Keratinocyte (primary cell): Measurements from ENCODE around the gene ZNF260. TPM values are rescaled to one million over a fixed set of nuclear protein-coding genes. Genes with fewer than 3 reads are reported as not detected.
A peak's percentile ranks its signal among the peaks of the same experiment; 100 is the strongest.

Experiments used
- DNase-seq: peaks from one replicate; pipeline ENCODE4 v3.0.0-alpha.2; 2011; ENCODE audit warnings: low read depth, missing footprints, low spot score
- FAIRE-seq: peaks from 2 replicates; lab custom pipeline; 2011; peaks lifted over from hg19 to GRCh38; lab: Jason Lieb, UNC
- H2AFZ ChIP-seq: 2 replicates; pipeline ENCODE4 v1.6.0; 2012; ENCODE audit warnings: low read length, control low read depth, inconsistent platforms; ENCODE audit not compliant: control insufficient read depth
- H3K27ac ChIP-seq: 2 replicates; pipeline ENCODE4 v1.5.1; 2011; ENCODE audit warnings: low read length; ENCODE audit not compliant: control insufficient read depth, insufficient read depth
- H3K27me3 ChIP-seq: 3 replicates; pipeline ENCODE4 v1.6.0; 2011; ENCODE audit warnings: low read length; ENCODE audit not compliant: control insufficient read depth, insufficient read depth; ENCODE audit errors: extremely low read depth
- H3K36me3 ChIP-seq, 2 experiments: 2 replicates in 1 of 2; 3 replicates in 1 of 2; pipeline ENCODE4 v1.5.1; 2011; ENCODE audit warnings: low read length in 2 of 2, mild to moderate bottlenecking in 1 of 2; ENCODE audit not compliant: control insufficient read depth in 2 of 2, insufficient read depth in 2 of 2; ENCODE audit errors: extremely low read depth in 1 of 2
- H3K4me1 ChIP-seq: 3 replicates; pipeline ENCODE4 v1.5.1; 2011; ENCODE audit warnings: low read length; ENCODE audit not compliant: control insufficient read depth, insufficient read depth; ENCODE audit errors: extremely low read depth
- H3K4me2 ChIP-seq: 3 replicates; pipeline ENCODE4 v1.6.0; 2011; ENCODE audit warnings: low read depth, low read length; ENCODE audit not compliant: control insufficient read depth, insufficient read depth; ENCODE audit errors: extremely low read depth
- H3K4me3 ChIP-seq, 3 experiments: fragments of 200-600 bp in 1 of 3; sonication (generic) in 1 of 3; 2 replicates in 2 of 3; 3 replicates in 1 of 3; pipeline ENCODE4 v1.5.1; 2011 to 2016; ENCODE audit warnings: low read length in 3 of 3, mild to moderate bottlenecking in 3 of 3, control low read depth in 2 of 3, inconsistent platforms in 1 of 3, low read depth in 1 of 3, mixed read lengths in 1 of 3, mixed run types in 1 of 3, moderate library complexity in 1 of 3; ENCODE audit not compliant: control insufficient read depth in 2 of 3, insufficient read depth in 2 of 3; ENCODE audit errors: extremely low read depth in 1 of 3
- H3K79me2 ChIP-seq: 2 replicates; pipeline ENCODE4 v1.6.0; 2012; ENCODE audit warnings: low read length; ENCODE audit not compliant: control insufficient read depth, insufficient read depth
- H3K9ac ChIP-seq: 3 replicates; pipeline ENCODE4 v1.6.0; 2011; ENCODE audit warnings: low read length; ENCODE audit not compliant: control insufficient read depth, insufficient read depth; ENCODE audit errors: extremely low read depth
- H3K9me1 ChIP-seq: 3 replicates; pipeline ENCODE4 v1.6.0; 2011; ENCODE audit warnings: low read length; ENCODE audit not compliant: control insufficient read depth, insufficient read depth; ENCODE audit errors: extremely low read depth
- H3K9me3 ChIP-seq: 2 replicates; pipeline ENCODE4 v1.5.1; 2012; ENCODE audit warnings: low read depth, low read length; ENCODE audit not compliant: control insufficient read depth
- H4K20me1 ChIP-seq: 3 replicates; pipeline ENCODE4 v1.6.0; 2011; ENCODE audit warnings: low read length; ENCODE audit not compliant: control insufficient read depth, insufficient read depth; ENCODE audit errors: extremely low read depth
- CTCF ChIP-seq, 3 experiments: IDR thresholded peaks in 1 of 3; conservative IDR thresholded peaks in 1 of 3; optimal IDR thresholded peaks in 1 of 3; 2 replicates in 2 of 3; 3 replicates in 1 of 3; pipeline versions ENCODE3 to v1.5.1; 2011; ENCODE audit warnings: low read length in 3 of 3, mild to moderate bottlenecking in 3 of 3, moderate library complexity in 2 of 3, control low read depth in 1 of 3, inconsistent platforms in 1 of 3; ENCODE audit not compliant: insufficient read depth in 2 of 3; ENCODE audit errors: extremely low read depth in 1 of 3
- EZH2 ChIP-seq: IDR thresholded peaks from one replicate; pipeline ENCODE4 v1.6.1; 2012; ENCODE audit warnings: inconsistent platforms, mild to moderate bottlenecking, low read length, moderate library complexity
- dilution Hi-C: fragments of 300-500 bp; cut with MboI; formaldehyde crosslinking; loops from one replicate; pipeline ENCODE4 v1.7.0; 2020; ENCODE audit warnings: low sequenced_read_pairs; ENCODE audit not compliant: extremely low pct_ligation_motif_present
- polyA plus RNA-seq, 5 experiments: library from polyadenylated mRNA; depleted of rRNA in 3 of 5; stranded (reverse) in 3 of 5; stranded (forward) in 1 of 5; unstranded in 1 of 5; fragments of >200 nt; gene quantifications; 1 replicate in 1 of 5; 2 replicates in 3 of 5; 3 replicates in 1 of 5; pipeline versions ENCODE4 v1.2.1 to v1.2.3, GENCODE V29; 2011 to 2012; ENCODE audit warnings: missing spikeins in 2 of 5, low read depth in 1 of 5, low replicate concordance in 1 of 5

The ZNF260 gene
- polyA plus RNA-seq, 1 donor (not counting 4 experiments of a cell fraction or from before 2014, with no cell fraction given) = 11.3 TPM

- peak overlapping the region; percentile 88 for H3K27ac ChIP-seq
- DNase-seq (no peak), FAIRE-seq (no peak)
- H2AFZ ChIP-seq = peak overlapping the region; percentile 98
- TF ChIP-seq EZH2 = no peak
- dilution Hi-C loops = no loop called here
- H3K4me2 ChIP-seq = peak overlapping the region; percentile 98
- no peaks in the 10 kb centered on the region for H3K27me3 ChIP-seq
- no peaks in the 10 kb centered on the region for H4K20me1 ChIP-seq
- H3K9ac ChIP-seq = peak overlapping the region; percentile 90
- H3K9me1 ChIP-seq = no peaks in the 10 kb centered on the region
- peaks cover 0 to 7% of the 10 kb centered on the region in 2 experiments for H3K36me3 ChIP-seq
- no peaks in the 10 kb centered on the region for H3K9me3 ChIP-seq
- H3K79me2 ChIP-seq = peaks cover 37% of the 10 kb centered on the region
- H3K4me3 ChIP-seq = peak overlapping the region; percentile 69 to 85 (median 83)
- H3K4me1 ChIP-seq = peaks cover 6% of the 10 kb centered on the region
Measured at GRCh38 chr19:36528921-36529518, 949 bp upstream of the ZNF260 start.

DNA sequence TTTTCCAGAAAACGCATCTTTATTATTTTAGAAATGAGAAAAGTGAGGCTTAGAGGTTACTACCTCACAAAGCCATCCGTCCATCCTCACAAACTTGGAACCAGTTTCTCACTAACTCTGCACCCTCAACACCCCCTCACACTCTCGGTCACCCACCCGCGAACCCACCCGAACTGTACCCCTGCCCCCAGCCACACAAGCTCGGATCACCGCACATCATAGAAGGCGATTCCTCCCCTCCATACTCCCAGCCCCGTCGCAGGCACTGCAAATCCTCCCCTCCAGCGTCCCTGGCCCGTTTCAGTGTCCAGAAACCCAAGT, 238 bp downstream of the ZNF260 start:
- DNase-seq (no peak), FAIRE-seq (no peak)
- no peaks in the 10 kb centered on the region for H3K9me3 ChIP-seq
- dilution Hi-C loops = no loop called here
- H3K9me1 ChIP-seq = no peaks in the 10 kb centered on the region
- peaks cover 6% of the 10 kb centered on the region for H3K4me1 ChIP-seq
- peaks cover 40% of the 10 kb centered on the region for H3K79me2 ChIP-seq
- no peaks in the 10 kb centered on the region for H3K27me3 ChIP-seq
- H2AFZ ChIP-seq = peak overlapping the region; percentile 98
- peak overlapping the region; percentile 88 for H3K27ac ChIP-seq
- no peaks in the 10 kb centered on the region for H4K20me1 ChIP-seq
- H3K4me3 ChIP-seq = peak overlapping the region; percentile 69 to 85 (median 83)
- peak overlapping the region; percentile 98 for H3K4me2 ChIP-seq
- peaks cover 2 to 7% of the 10 kb centered on the region in 2 experiments for H3K36me3 ChIP-seq
- no peak for TF ChIP-seq CTCF (optimal IDR thresholded peaks at IDR 0.05 in 1 of 3, IDR thresholded peaks at IDR 0.05 in 1 of 3, conservative IDR thresholded peaks at IDR 0.05 in 1 of 3; ENCODE audit: extremely low read depth in 1 of 3, insufficient read depth in 2 of 3, low read length in 3 of 3)
- no peak for TF ChIP-seq EZH2
- H3K9ac ChIP-seq = peak overlapping the region; percentile 90

DNA sequence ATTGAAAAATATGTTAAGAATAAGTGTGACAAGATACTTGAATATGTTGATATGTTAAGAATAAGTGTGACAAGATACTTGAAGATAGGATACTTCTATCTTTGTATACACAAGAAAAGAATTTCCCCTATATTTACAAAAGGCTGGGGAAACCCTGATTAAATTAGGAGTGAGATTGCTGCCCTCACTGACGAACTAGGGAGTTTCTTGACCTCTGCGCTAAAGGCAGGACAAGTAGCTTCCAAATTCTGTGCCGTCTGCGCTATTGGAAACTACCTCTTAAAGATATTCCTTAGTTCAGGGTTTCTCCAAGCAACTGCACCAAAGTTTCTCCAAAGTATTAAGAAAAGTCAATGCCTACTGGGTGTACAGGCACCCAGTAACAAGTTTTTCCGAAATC, 730 bp downstream of the ZNF260 start:
- H3K9ac ChIP-seq = peak overlapping the region; percentile 90
- peak overlapping the region; percentile 69 to 85 (median 83) for H3K4me3 ChIP-seq
- dilution Hi-C loops = no loop called here
- no peaks in the 10 kb centered on the region for H3K27me3 ChIP-seq
- peak overlapping the region; percentile 88 for H3K27ac ChIP-seq
- no peaks in the 10 kb centered on the region for H4K20me1 ChIP-seq
- H3K9me3 ChIP-seq = no peaks in the 10 kb centered on the region
- peak overlapping the region; percentile 98 for H3K4me2 ChIP-seq
- FAIRE-seq = no peak
- H3K36me3 ChIP-seq = peaks cover 5 to 7% of the 10 kb centered on the region in 2 experiments
- no peak overlapping the region for H2AFZ ChIP-seq
- no peak for DNase-seq
- TF ChIP-seq CTCF (optimal IDR thresholded peaks at IDR 0.05 in 1 of 3, IDR thresholded peaks at IDR 0.05 in 1 of 3, conservative IDR thresholded peaks at IDR 0.05 in 1 of 3; ENCODE audit: extremely low read depth in 1 of 3, insufficient read depth in 2 of 3, low read length in 3 of 3) (no peak), EZH2 (no peak)
- no peaks in the 10 kb centered on the region for H3K9me1 ChIP-seq
- peaks cover 6% of the 10 kb centered on the region for H3K4me1 ChIP-seq
- H3K79me2 ChIP-seq = peaks cover 40% of the 10 kb centered on the region
